Measurements from ENCODE around the gene DGKG.
A peak's percentile ranks its signal among the peaks of the same experiment; 100 is the strongest.

The DGKG gene

GRCh38 chr3:186221760-186222378, 140.2 kb downstream of the DGKG start:
- no peaks in the 10 kb centered on the region for H3K27me3 ChIP-seq (ENCODE audit: insufficient read depth, low read depth, severe bottlenecking)
- H3K27ac ChIP-seq = no peak overlapping the region
- DNase-seq = no peak
- TF ChIP-seq, protein P1, sequence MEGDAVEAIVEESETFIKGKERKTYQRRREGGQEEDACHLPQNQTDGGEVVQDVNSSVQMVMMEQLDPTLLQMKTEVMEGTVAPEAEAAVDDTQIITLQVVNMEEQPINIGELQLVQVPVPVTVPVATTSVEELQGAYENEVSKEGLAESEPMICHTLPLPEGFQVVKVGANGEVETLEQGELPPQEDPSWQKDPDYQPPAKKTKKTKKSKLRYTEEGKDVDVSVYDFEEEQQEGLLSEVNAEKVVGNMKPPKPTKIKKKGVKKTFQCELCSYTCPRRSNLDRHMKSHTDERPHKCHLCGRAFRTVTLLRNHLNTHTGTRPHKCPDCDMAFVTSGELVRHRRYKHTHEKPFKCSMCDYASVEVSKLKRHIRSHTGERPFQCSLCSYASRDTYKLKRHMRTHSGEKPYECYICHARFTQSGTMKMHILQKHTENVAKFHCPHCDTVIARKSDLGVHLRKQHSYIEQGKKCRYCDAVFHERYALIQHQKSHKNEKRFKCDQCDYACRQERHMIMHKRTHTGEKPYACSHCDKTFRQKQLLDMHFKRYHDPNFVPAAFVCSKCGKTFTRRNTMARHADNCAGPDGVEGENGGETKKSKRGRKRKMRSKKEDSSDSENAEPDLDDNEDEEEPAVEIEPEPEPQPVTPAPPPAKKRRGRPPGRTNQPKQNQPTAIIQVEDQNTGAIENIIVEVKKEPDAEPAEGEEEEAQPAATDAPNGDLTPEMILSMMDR (IDR thresholded peaks at IDR 0.05; ENCODE audit: low read depth, low read length) = no peak
- no peak overlapping the region for H3K4me3 ChIP-seq (ENCODE audit: low read depth, low read length)
- no peaks in the 10 kb centered on the region for H3K9me3 ChIP-seq (ENCODE audit: severe bottlenecking)
- no peaks in the 10 kb centered on the region for H3K36me3 ChIP-seq

- peak; percentile 41 for DNase-seq
- Histone ChIP-seq H3K27ac (no peak overlapping the region), H3K9me3 (ENCODE audit: severe bottlenecking) (no peaks in the 10 kb centered on the region)
Measured at GRCh38 chr3:186220911-186221645, 141.0 kb downstream of the DGKG start.

DNA sequence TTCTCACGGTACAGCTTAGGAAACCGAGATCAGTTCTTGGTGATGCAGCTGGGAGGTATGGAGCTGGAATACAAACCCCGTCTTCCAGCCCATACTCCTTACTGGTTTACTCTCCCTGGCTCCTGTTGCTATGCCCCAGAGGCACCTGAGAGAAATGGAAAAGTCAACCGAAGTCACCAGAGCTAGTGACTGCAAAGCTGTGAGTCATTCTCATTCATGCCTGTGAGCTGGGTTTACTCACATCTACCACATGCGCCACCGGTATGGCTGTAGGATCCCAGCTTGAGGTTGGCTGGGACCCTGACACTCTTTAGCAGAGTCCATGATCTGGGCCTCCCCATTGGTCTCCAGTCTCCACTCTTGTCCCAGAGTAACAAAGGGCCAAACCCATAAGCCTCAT, 141.7 kb downstream of the DGKG start:
- no peaks in the 10 kb centered on the region for H3K9me3 ChIP-seq (ENCODE audit: severe bottlenecking)
- no peak for DNase-seq
- no peaks in the 10 kb centered on the region for H3K36me3 ChIP-seq
- no peaks in the 10 kb centered on the region for H3K27me3 ChIP-seq (ENCODE audit: insufficient read depth, low read depth, severe bottlenecking)
- TF ChIP-seq, protein P1 (IDR thresholded peaks at IDR 0.05; ENCODE audit: low read depth, low read length) = no peak
- no peak overlapping the region for H3K4me3 ChIP-seq (ENCODE audit: low read depth, low read length)
- H3K27ac ChIP-seq = no peak overlapping the region

More at GRCh38 chr3:186220911-186221645, 141.0 kb downstream of the DGKG start:
- Histone ChIP-seq H3K36me3 (no peaks in the 10 kb centered on the region), H3K27me3 (ENCODE audit: insufficient read depth, low read depth, severe bottlenecking) (no peaks in the 10 kb centered on the region), H3K4me3 (ENCODE audit: low read depth, low read length) (no peak overlapping the region)
- TF ChIP-seq, protein P1 (IDR thresholded peaks at IDR 0.05; ENCODE audit: low read depth, low read length) = peak; percentile 58

GRCh38 chr3:186219211-186219638, 142.8 kb downstream of the DGKG start:
- Histone ChIP-seq H3K36me3 (no peaks in the 10 kb centered on the region), H3K4me3 (ENCODE audit: low read depth, low read length) (no peak overlapping the region), H3K27me3 (ENCODE audit: insufficient read depth, low read depth, severe bottlenecking) (no peaks in the 10 kb centered on the region), H3K27ac (no peak overlapping the region), H3K9me3 (ENCODE audit: severe bottlenecking) (no peaks in the 10 kb centered on the region)
- DNase-seq = peak; percentile 15
- TF ChIP-seq, protein P1 (IDR thresholded peaks at IDR 0.05; ENCODE audit: low read depth, low read length) = 0 out of 2 replicates have a peak, but pooled peaks have one; percentile 9

DNA sequence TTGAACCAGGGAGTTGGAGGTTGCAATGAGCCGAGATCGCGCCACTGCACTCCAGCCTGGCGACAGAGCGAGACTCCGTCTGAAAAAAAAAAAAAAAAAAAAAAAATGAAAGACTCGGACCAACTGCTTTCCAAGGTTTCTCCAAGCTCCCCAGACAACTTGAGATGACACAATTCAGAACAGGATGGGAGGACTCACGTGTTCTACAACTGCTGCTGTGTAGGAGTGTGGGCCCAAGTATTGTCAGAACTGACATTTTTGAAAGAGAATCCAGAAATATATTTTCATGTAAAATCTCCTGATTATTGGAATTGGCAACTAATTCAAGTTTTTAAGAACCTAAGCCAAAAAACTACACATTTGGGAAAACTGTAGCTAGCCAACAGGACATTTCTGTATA, 143.6 kb downstream of the DGKG start:
- no peak overlapping the region for H3K27ac ChIP-seq
- no peak overlapping the region for H3K4me3 ChIP-seq (ENCODE audit: low read depth, low read length)
- DNase-seq = no peak
- no peaks in the 10 kb centered on the region for H3K36me3 ChIP-seq
- H3K9me3 ChIP-seq (ENCODE audit: severe bottlenecking) = no peaks in the 10 kb centered on the region
- no peaks in the 10 kb centered on the region for H3K27me3 ChIP-seq (ENCODE audit: insufficient read depth, low read depth, severe bottlenecking)
- TF ChIP-seq, protein P1 (IDR thresholded peaks at IDR 0.05; ENCODE audit: low read depth, low read length) = no peak
